Dedifferentiated amniotic fluid mesenchymal stem cell (primary cell): ENCODE data around the gene MLKL.
"Not testable (repeated sequence)": the region's sequence is repeated elsewhere in the genome, so short reads cannot be mapped to it uniquely, and the experiment has no call there.

Source experiments
- DNase-seq: peaks from one replicate; pipeline ENCODE4 v3.0.0-alpha.2; 2016; ENCODE audit errors: extremely low spot score

Gene MLKL

DNA sequence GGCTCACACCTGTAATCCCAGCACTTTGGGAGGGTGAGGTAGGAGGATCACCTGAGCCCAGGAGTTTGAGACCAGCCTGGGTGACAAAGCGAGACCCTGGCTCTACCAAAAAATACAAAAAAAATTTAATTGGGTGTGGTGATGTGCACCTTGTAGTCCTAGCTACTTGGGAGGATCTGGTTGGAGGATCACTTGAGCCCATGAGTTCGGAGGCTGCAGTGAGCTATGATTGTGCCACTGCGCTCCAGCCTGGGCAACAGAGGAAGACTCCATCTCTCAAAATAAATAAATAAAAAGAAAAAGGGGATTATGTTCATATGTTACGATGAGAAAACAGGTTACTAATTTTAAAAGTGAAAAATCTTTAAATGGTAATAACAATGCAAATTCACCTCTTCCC, 996 bp downstream of the MLKL start:
- no peak for DNase-seq

DNA sequence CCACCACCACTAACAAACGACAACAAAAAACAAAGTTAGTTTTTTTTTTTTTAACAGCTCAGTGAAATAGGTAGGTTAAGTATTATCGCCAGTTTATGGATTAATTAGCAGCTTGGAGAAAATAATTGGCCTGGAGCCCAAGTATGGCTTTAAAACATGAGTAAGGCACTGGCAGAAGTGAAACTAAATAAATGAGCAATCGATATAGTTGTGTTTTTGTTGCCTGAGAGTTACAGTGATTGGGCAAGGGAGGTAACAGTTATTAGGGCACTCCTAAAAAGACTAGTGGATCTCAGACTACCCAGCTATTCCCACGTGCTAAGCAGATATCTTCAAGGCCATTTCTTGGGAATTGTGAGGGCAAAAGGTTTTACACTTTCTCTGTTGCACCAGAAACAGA, 2.4 kb downstream of the MLKL start:
- DNase-seq: no peak

DNA sequence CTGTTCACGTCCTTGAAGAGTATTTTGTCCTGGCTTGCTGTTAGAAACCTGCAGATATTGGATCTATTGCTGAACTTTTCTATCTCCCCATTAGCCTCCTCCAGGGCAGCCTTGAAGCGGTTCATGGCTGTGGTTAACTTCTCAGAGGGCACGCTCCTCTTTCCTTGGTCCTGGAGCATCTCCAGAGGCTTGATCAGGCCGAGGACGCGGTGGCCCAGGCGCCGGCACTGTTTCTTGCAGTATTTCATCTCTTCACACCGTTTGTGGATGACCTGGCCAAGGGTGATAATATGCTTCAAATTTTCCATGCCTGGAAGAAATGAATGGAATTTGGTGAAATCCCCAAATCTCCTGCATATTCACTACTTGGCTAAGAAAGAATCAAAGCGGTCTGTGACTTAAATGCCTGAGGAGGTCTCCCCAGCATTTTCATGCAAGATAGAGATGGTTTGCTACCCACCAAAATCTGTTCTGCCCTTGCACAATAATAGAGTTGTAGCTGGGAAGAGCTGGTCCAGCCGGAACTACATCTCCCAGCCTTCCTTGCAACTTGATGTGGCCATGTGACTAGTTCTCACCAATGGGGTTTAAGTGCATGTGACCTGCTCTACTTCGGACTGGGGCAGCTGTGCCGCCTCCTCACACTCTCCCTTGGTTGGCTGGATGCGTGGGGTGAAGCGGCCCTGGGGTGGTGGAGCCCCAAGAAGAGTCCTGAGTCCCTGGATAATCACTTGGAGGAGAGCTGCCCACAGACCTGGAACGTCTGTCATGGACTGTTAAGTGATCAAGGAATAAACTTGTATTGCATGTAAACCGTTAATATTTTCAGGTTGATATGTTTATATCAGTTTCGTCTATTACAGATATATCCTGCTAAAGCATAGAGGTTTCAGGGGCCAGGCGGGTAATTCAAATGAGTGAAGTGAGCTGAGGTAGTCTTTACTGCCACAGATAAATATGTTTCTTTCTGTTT, 4.9 kb downstream of the MLKL start:
- DNase-seq: peak; percentile 88

DNA sequence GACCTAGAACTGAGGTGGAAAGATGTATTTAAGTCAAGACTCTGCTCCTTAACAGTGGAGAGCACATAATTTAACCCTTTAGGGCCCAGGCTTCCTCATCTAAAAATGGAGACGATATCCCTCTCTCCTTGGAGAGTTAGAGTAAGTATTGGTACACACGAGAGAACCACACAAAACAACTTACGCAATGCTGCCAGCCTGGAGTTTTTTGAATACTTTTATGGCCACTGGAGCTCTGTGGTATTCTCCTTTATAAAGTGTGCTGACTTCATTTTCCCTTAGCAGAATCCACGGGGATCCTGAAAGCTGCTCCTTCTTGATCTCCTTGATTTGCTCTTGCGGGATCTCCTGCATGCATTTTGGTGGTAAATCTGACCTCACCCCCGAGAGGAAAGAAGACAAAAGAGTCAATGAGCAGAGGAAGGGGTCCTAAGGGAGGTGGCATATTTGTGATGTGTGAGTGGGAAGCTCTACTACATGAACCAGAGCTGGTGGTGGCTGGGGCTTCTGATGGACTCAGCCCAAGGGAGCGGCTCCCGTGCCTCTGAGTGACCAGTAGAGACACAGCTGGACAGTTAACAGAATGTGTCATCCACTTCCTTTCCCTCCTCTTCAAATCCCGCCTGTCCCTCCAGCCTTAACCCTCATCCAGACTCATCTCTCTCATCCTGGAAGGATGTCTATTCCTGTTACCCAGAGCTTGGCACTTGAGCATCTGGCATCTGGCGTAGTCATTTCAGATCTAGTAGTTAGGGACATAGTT, 9.4 kb downstream of the MLKL start:
- DNase-seq: no peak

DNA sequence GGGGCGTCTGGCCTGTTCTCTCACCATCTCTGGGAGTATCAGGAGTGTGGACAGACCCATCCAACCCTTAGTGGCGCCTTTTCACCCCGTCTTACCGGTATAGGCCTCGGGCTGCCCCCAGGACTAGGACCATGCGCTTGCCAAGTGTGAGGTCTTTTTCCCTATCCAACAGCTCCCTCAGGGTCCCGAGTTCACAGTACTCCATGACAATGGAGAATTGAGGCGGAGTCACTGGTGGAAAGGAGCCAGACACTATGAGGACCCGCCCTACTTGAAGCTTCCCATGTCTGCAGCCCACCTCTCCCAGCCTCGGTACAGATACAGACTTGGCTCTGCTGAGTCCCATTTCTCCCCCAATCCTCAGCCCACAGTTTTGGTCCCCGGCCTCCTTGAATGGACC, 18.1 kb downstream of the MLKL start:
- no peak for DNase-seq

DNA sequence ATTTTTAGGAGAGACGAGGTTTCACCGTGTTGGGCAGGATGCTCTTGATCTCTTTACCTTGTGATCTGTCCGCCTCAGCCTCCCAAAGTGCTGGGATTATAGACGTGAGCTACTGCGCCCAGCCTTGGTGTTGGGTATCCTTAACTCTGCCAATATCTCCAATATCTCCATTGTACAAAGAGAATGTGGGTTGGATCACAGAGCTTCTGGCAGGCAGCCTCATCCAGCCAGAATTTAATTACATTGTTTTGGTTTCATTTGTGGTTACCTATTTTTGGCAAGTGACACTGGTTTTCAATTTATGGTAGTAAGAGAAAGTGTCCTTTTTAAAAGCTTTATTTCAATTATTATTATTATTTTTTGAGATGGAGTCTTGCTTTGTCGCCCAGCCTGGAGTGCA, 20.0 kb downstream of the MLKL start:
- no peak for DNase-seq

DNA sequence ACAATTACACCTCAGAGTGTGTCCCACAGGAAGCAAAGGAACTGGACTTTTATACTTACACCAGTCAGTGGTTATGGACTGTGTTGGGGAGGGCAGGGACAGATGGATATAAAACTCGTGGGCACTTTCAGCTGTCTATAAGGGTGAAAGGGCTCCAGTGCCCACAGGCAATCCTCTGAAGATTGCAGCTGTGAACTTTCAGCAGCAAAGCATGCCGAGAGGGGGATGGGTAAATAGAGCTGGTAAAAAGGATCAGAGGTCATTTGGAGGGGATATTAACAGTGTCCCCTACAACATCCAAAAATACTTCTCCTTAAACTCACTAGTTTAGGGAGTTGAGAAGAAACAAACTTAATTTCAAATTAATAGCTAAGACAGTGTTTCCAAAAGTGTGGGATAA, 20.7 kb downstream of the MLKL start:
- no peak for DNase-seq

DNA sequence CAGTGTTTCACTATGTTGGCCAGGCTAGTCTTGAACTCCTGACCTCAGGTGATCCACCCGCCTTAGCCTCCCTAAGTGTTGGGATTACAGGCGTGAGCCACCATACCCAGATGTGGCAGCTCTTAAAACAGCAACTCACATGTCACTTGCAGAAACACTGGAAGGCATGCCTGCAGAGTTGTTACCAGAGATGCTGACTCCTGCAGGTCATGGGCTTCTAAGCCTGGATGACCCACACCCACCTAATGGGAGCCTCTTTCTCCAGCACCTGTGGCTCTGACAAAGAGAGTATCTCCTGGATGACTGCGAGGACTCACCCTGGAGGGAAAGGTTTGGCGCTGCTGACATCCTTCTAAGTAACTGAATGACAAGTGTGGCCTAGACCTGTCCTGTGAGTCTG, 22.8 kb downstream of the MLKL start:
- no peak for DNase-seq

DNA sequence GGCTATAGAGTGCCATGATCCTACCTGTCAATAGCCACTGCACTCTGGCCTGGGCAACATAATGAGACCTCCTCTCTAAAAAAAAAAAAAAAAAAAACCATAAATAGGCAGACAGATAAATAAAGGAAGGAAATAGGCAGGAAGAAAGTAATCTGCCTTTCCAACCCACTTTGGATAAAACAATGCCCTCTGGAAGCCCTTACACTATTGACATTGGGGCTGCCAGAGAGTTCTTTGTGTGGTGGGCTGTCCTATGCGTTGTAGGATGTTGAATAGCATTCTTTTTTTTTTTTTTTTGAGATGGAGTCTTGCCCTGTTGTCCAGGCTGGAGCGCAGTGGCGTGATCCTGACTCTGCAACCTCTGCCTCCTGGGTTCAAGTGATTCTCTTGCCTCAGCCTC, 26.8 kb downstream of the MLKL start:
- no peak for DNase-seq

DNA sequence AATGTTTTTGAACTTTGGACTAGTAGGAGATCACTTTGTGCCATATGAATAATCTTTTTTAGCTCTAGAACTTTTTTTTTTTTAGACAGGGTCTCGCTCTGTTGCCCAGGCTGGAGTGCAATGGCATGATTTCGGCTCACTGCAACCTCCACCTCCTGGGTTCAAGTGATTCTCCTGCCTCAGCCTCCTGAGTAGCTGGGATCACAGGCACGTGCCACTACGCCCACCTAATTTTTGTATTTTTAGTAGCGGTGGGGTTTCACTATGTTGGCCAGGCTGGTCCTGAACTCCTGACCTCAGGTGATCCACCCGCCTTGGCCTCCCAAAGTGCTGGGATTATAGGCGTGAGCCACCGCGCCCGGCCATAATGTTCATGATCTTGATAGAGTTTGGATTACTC, 31.8 kb downstream of the MLKL start:
- DNase-seq: not testable (repeated sequence)

DNA sequence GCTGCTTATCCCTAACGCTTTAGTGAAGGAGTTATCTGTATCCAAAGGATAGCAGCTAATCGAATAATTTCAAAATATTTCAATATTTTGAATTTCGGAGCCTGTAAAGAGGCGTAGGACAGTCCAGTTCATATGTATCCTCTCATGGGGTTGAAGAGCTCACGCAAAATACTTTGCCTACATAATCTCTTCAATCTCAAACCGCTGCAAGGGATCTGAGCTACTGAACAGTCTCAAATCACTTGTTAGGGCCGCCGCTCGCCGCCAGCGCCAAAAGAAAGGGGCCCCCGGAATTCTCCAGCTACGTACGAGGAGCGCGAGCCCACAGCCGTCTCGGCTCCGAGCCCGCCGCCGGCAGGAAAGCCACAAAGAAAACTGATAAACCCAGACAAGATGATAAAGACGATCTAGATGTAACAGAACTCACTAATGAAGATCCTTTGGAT, 33.4 kb downstream of the MLKL start:
- DNase-seq: no peak

DNA sequence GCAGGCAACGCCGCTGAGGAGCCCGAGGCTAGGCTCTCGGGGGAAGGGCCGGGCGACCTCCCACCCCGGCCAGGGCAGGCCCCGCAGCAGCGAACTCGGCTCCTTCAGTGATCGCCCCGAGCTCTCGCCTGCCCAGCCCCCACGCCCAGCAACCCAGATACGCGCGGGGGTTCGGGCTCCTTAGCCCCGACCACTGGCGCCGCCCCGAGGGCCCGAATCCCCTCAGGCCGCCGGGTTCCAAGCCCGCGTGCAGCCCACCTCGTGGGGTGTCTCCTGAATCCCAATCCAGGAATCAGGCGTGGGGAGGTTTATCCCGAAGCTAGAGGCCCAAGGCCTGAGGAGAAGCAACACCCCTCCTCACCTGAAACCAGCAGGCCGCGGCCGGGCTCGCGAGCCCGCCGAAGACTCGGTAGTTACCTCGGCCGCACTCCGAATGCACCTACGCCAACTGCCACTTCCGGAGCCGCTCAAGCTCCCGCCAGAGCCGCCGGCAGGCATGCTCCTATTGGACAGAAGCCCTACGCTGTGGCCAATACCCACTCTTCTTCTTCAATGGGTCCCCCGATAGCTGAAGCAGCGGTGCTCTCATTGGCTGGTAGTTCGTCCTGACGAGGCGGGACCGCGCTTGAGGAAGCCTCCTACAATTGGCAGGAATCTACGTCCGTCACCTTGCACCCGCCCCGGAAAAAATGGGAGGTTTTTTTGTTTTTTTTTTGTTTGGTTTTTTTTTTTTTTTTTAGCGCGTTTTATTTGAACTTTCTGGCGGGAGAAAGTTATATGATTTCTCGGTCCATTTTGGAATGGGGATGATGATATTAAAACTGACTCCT, 34.0 kb downstream of the MLKL start, which contains the start of gene RFWD3:
RFWD3 (minus strand) TSS at position 453 of the 830 bp plus-strand sequence. CDS start 5,428 bp downstream, outside the sequence.
- peak; percentile 99 for DNase-seq

DNA sequence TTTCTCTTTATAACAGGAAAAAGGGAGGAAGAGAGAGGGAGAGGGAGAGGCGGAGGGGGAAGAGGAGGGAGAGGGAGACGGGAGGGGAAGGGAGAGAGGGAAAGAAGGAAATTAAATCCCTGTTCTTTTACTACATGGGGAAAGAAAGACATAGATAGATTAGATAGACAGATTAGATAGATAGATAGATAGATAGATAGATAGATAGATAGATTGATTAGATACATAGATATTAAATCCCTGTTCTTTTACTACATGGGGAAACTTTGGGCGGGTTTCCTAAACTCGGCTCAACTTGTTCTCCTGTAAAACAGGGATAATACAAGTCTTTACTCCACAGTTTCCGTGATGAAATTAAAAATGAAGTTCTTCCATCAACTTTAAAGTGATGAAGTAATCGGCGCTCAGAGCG, 34.6 kb downstream of the MLKL start:
- DNase-seq: no peak

DNA sequence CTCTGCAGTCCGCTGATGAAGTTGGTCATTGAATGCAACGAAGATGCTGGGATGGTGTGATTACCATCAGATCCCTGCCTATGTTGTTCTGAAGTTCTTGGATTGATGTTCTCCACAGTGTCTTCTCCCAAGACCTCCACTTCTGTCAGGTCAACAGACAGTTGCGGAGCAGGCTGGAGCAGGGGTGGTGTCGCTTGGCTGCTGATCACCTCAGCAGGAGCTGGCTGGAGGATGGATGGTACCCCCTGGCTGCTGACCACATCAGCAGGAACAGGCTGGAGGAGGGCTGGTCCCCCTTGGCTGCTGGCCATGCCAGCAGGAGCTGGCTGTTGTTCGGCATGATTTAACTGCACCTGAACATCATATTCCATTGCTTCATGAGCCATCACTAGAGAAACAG, 39.6 kb downstream of the MLKL start:
- DNase-seq: no peak

DNA sequence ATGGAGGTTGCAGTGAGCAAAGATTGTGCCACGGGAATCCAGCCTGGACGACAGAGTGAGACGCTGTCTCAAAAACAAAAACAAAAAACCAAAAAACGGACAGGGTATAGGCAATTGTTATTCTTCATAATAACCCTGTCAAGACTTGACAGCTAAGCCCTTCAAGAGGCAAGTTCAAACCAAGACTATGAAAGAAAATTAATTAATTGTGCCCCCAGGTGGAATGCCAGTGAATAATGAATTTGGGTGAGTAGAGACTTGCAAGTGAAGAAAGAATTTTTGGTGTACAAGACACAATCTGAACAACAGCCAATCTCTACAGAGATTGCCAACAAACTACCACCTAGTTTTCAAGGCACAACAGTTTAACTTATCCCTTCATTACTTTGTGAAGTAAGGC, 40.3 kb downstream of the MLKL start:
- no peak for DNase-seq

DNA sequence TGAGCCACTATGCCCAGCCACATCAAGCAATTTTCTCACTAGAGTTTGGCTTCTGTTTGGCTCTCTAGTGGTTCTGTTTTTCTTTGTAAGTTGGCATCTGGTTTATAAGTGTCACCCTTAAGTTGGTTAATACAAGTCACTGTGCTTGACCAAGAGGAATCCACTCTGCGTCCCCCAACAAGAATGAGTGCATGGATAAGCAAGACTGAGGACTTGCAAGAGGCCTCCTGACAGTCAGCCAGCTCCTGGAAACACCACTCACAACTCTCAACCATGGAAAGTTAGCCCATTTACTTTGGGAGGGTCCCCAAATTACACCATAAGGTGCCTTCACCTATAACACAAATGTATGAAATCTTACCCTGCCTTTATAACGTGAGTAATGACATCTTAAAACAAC, 41.6 kb downstream of the MLKL start:
- DNase-seq: no peak

DNA sequence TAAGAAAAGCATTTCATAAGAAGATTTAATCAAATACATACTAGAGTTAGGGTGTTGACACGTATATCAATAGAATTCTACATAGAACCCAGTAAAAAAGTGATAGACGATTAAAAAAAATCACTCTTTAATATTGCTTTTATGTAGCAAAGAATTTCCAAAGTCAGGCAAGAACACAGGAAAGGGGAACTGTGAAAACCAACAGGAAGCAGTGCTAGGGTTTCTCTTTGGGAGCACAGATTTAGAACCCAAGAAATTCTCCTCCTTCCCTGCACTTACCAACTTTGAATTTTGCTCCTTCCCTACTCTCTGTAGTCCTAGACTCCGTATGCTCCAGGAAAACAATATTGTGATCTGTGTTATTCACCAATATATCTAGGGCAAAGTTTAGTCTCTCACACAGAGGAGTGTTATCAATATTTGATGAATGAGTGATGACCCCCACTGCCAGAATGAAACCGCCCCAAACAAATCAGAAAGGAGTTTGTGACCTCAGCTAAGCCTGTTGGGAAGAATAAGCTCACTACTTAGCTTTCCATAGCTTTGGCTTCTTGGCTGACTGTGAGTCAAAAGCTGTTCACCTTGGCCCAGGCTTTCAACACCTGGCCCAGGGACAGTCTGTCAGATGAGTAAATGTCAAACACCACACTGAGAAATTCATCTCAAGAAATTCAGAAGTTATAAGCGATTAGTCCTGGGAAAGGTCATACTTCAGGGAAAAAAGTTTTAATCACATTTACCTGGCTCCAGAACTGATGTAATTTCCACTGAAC, 42.6 kb downstream of the MLKL start:
- no peak for DNase-seq

DNA sequence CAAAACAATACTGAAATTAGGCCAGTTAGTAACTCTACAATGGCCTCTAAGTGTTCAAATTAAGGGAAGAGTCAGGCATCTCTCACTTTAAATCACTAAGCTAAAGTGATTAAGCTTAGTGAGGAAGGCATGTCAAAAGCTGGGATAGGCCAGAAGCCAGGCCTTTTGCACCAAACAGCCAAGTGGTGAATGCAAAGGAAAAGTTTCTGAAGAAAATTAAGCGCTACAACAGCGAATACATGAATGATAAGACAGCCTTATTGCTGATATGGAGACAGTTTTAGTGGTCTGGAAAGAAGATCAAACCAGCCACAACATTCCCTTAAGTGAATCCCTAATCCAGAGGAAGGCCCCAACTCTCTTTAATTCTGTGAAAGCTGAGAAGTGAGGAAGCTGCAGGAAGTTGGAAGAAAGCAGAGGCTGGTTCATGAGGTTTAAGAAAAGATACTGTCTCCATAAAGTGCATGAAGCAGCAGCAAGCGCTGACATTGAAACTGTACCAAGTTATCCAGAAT, 46.1 kb downstream of the MLKL start:
- DNase-seq: no peak

DNA sequence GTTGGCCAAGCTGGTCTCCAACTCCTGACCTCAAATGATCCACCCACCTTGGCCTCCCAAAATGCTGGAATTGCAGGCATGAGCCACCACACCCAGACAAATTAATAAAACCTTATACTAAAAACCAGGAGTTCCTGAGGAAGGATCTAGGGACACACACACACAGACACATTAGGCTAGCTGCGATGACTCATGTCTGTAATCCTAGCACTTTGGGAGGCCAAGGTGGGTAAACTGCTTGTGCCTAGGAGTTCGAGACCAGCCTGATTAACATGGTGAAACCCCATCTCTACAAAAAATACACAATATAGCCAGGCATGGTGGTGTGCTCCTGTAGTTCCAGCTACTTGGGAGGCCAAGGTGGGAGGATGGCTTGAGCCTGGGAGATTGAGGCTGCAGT, 47.8 kb downstream of the MLKL start:
- not testable (repeated sequence) for DNase-seq

DNA sequence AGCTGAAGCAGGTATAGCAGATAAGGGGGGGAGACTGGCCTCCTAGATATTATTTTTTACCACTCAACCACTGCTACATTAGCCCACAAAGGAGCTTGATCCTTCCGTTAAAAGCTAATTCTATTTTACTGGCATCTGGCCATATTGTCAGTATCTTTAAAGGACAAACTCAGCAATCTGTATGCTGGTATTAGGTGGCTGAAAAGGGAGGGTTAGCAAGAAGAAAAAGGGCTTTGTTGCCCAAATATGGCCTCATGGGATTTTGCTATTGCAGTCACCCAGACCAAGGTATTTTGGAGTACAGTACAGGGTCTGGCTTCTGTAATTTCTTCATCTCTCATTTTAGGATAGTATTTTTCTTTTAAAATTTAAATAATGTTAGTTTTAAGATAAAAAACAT, 48.4 kb downstream of the MLKL start:
- DNase-seq: no peak

DNA sequence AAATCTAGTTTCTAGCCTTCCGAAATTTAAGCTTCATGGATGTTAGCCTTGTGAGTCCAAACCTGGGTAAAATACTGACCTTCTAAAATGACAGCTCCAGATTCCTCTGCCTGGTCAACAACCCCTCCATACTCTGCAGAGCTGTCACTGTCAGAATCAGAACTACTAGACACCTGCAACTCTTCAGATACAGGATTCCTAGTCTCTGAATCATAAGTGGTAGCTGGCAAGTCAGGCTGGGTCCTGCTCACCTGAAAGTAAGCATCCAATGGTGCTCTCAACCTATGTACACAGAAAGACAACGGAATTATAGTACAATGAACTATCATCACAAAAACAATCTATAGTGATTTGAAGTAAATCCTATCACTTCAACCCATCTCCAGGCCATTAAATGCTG, 48.8 kb downstream of the MLKL start:
- no peak for DNase-seq
